ENCODE data around the gene PLXNA4.

DNA sequence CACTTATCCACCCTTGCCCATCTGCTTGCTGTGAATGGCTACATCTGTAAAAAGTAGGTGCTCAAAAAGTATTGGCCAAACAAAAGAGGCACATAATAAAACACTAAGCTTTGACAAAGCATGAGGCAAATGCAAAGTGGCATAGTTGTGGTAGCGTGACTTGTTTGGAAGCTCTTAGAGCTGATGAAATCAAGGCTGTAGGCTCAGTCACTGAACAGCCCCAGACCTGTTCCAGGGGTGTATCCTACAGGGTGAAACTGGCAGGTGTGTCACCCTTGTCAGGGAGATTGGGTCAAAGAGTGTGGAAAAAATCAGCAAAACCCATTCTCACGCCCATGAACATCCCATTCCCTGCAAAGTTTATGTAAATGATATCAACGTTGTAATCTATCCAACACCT, 427.4 kb downstream of the PLXNA4 start:
- TF ChIP-seq, protein P1, sequence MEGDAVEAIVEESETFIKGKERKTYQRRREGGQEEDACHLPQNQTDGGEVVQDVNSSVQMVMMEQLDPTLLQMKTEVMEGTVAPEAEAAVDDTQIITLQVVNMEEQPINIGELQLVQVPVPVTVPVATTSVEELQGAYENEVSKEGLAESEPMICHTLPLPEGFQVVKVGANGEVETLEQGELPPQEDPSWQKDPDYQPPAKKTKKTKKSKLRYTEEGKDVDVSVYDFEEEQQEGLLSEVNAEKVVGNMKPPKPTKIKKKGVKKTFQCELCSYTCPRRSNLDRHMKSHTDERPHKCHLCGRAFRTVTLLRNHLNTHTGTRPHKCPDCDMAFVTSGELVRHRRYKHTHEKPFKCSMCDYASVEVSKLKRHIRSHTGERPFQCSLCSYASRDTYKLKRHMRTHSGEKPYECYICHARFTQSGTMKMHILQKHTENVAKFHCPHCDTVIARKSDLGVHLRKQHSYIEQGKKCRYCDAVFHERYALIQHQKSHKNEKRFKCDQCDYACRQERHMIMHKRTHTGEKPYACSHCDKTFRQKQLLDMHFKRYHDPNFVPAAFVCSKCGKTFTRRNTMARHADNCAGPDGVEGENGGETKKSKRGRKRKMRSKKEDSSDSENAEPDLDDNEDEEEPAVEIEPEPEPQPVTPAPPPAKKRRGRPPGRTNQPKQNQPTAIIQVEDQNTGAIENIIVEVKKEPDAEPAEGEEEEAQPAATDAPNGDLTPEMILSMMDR (IDR thresholded peaks at IDR 0.05; ENCODE audit: low read depth, low read length), result no peak
- TF ChIP-seq EZH2phosphoT487 (IDR thresholded peaks at IDR 0.05; ENCODE audit: low read depth), result no peak
